Mucosa of rectum (tissue), 2 donors: Measurements from ENCODE around the gene ACBD6.

Source experiments
- H3K27ac ChIP-seq, 2 donors: one replicate each; pipeline ENCODE4 v1.7.0; 2013; ENCODE audit warnings: inconsistent platforms in 2 of 2, low read depth in 2 of 2, low read length in 2 of 2
- H3K27me3 ChIP-seq, 2 donors: one replicate each; pipeline ENCODE4 v1.7.0; 2013; ENCODE audit warnings: low read length in 2 of 2; ENCODE audit not compliant: control insufficient read depth in 2 of 2, insufficient read depth in 2 of 2
- H3K36me3 ChIP-seq, 2 donors: one replicate each; pipeline ENCODE4 v1.7.0; 2013; ENCODE audit warnings: low read length in 2 of 2; ENCODE audit not compliant: control insufficient read depth in 2 of 2, insufficient read depth in 2 of 2
- H3K4me1 ChIP-seq, 2 donors: one replicate each; pipeline ENCODE4 v1.7.0; 2013; ENCODE audit warnings: low read length in 2 of 2, mild to moderate bottlenecking in 1 of 2; ENCODE audit not compliant: control insufficient read depth in 2 of 2, insufficient read depth in 2 of 2
- H3K4me3 ChIP-seq, 2 donors: one replicate each; pipeline ENCODE4 v1.7.0; 2013; ENCODE audit warnings: low read length in 2 of 2
- H3K9ac ChIP-seq, 2 donors: one replicate each; pipeline ENCODE4 v1.7.0; 2013; ENCODE audit warnings: low read length in 2 of 2, low read depth in 1 of 2, mild to moderate bottlenecking in 1 of 2
- H3K9me3 ChIP-seq, 2 donors: one replicate each; pipeline ENCODE4 v1.7.0; 2013; ENCODE audit warnings: low read length in 2 of 2; ENCODE audit not compliant: control insufficient read depth in 2 of 2
- donor health status: healthy.
- donor health status: Normal muscosa, but diverticular disease.

Gene ACBD6

GRCh38 chr1:180402001-180402400, 100.4 kb downstream of the ACBD6 start:
- H3K4me1 ChIP-seq, result no peaks in the 10 kb centered on the region
- H3K27ac ChIP-seq, result no peak overlapping the region
- no peaks in the 10 kb centered on the region for H3K9me3 ChIP-seq
- no peak overlapping the region for H3K4me3 ChIP-seq
- H3K9ac ChIP-seq, result no peak overlapping the region
- H3K27me3 ChIP-seq, result no peaks in the 10 kb centered on the region
- no peaks in the 10 kb centered on the region for H3K36me3 ChIP-seq

GRCh38 chr1:180397175-180397574, 105.2 kb downstream of the ACBD6 start:
- Histone ChIP-seq H3K27ac (no peak overlapping the region), H3K9ac (no peak overlapping the region), H3K4me1 (no peaks in the 10 kb centered on the region), H3K4me3 (no peak overlapping the region), H3K36me3 (no peaks in the 10 kb centered on the region), H3K27me3 (no peaks in the 10 kb centered on the region), H3K9me3 (no peaks in the 10 kb centered on the region)

GRCh38 chr1:180392427-180393145, 109.8 kb downstream of the ACBD6 start:
- H3K36me3 ChIP-seq, result no peaks in the 10 kb centered on the region
- no peak overlapping the region for H3K4me3 ChIP-seq
- no peak overlapping the region for H3K27ac ChIP-seq
- no peaks in the 10 kb centered on the region for H3K9me3 ChIP-seq
- H3K4me1 ChIP-seq, result no peaks in the 10 kb centered on the region
- no peaks in the 10 kb centered on the region for H3K27me3 ChIP-seq
- no peak overlapping the region for H3K9ac ChIP-seq

GRCh38 chr1:180392020-180392419, 110.4 kb downstream of the ACBD6 start:
- H3K9me3 ChIP-seq, result no peaks in the 10 kb centered on the region
- no peaks in the 10 kb centered on the region for H3K27me3 ChIP-seq
- H3K9ac ChIP-seq, result no peak overlapping the region
- H3K27ac ChIP-seq, result no peak overlapping the region
- no peaks in the 10 kb centered on the region for H3K36me3 ChIP-seq
- no peak overlapping the region for H3K4me3 ChIP-seq
- no peaks in the 10 kb centered on the region for H3K4me1 ChIP-seq

GRCh38 chr1:180387413-180387812, 115.0 kb downstream of the ACBD6 start:
- Histone ChIP-seq H3K27me3 (no peaks in the 10 kb centered on the region), H3K36me3 (no peaks in the 10 kb centered on the region), H3K27ac (no peak overlapping the region), H3K9ac (no peak overlapping the region), H3K9me3 (no peaks in the 10 kb centered on the region), H3K4me1 (no peaks in the 10 kb centered on the region), H3K4me3 (no peak overlapping the region)

GRCh38 chr1:180386745-180387367, 115.5 kb downstream of the ACBD6 start:
- Histone ChIP-seq H3K4me1 (no peaks in the 10 kb centered on the region), H3K9ac (no peak overlapping the region), H3K9me3 (no peaks in the 10 kb centered on the region), H3K36me3 (no peaks in the 10 kb centered on the region), H3K4me3 (no peak overlapping the region), H3K27ac (no peak overlapping the region), H3K27me3 (no peaks in the 10 kb centered on the region)

- H3K27ac ChIP-seq, result no peak overlapping the region
- H3K36me3 ChIP-seq, result no peaks in the 10 kb centered on the region
- H3K4me3 ChIP-seq, result no peak overlapping the region
- no peak overlapping the region for H3K9ac ChIP-seq
- H3K27me3 ChIP-seq, result no peaks in the 10 kb centered on the region
- H3K9me3 ChIP-seq, result no peaks in the 10 kb centered on the region
- H3K4me1 ChIP-seq, result no peaks in the 10 kb centered on the region
Observed at GRCh38 chr1:180385144-180385543, 117.2 kb downstream of the ACBD6 start.

- Histone ChIP-seq H3K9ac (no peak overlapping the region), H3K4me3 (no peak overlapping the region), H3K27ac (no peak overlapping the region), H3K4me1 (no peaks in the 10 kb centered on the region), H3K9me3 (peaks cover 0 to 6% of the 10 kb centered on the region in 2 donors), H3K27me3 (no peaks in the 10 kb centered on the region), H3K36me3 (no peaks in the 10 kb centered on the region)
Observed at GRCh38 chr1:180384286-180385005, 117.9 kb downstream of the ACBD6 start.

- no peaks in the 10 kb centered on the region for H3K27me3 ChIP-seq
- no peaks in the 10 kb centered on the region for H3K36me3 ChIP-seq
- no peak overlapping the region for H3K27ac ChIP-seq
- H3K4me3 ChIP-seq, result no peak overlapping the region
- no peaks in the 10 kb centered on the region for H3K4me1 ChIP-seq
- H3K9ac ChIP-seq, result no peak overlapping the region
- H3K9me3 ChIP-seq, result peaks cover 0 to 6% of the 10 kb centered on the region in 2 donors
Observed at GRCh38 chr1:180382326-180383115, 119.9 kb downstream of the ACBD6 start.

- Histone ChIP-seq H3K36me3 (no peaks in the 10 kb centered on the region), H3K9ac (no peak overlapping the region), H3K4me1 (no peaks in the 10 kb centered on the region), H3K9me3 (peaks cover 0 to 6% of the 10 kb centered on the region in 2 donors), H3K27me3 (no peaks in the 10 kb centered on the region), H3K4me3 (no peak overlapping the region), H3K27ac (no peak overlapping the region)
Observed at GRCh38 chr1:180381184-180381580, 121.2 kb downstream of the ACBD6 start.
